ENCODE data around the gene DHRS4L2. TPM values are rescaled to one million over a fixed set of nuclear protein-coding genes. Genes with fewer than 3 reads are reported as not detected.
"Not testable (repeated sequence)": the region's sequence is repeated elsewhere in the genome, so short reads cannot be mapped to it uniquely, and the experiment has no call there.

Gene DHRS4L2
- total RNA-seq, 1 donor from 2014 or later: 30.3 TPM

GRCh38 chr14:23973178-23973577, 15.6 kb upstream of the DHRS4L2 start:
- peak; percentile 60 for DNase-seq (ENCODE audit: low spot score)

- not testable (repeated sequence) for DNase-seq (ENCODE audit: low spot score)
Measured at GRCh38 chr14:23974041-23974440, 14.7 kb upstream of the DHRS4L2 start.

GRCh38 chr14:23977208-23977607, 11.5 kb upstream of the DHRS4L2 start:
- DNase-seq (ENCODE audit: low spot score): not testable (repeated sequence)

GRCh38 chr14:23981951-23982813, 6.5 kb upstream of the DHRS4L2 start:
- DNase-seq (ENCODE audit: low spot score): not testable (repeated sequence)

- DNase-seq (ENCODE audit: low spot score): no peak
Measured at GRCh38 chr14:23984891-23985602, 3.7 kb upstream of the DHRS4L2 start.

GRCh38 chr14:23988223-23988606, 514 bp upstream of the DHRS4L2 start:
- not testable (repeated sequence) for DNase-seq (ENCODE audit: low spot score)

- peak; percentile 70 for DNase-seq (ENCODE audit: low spot score)
Measured at GRCh38 chr14:23989734-23990445, 1.2 kb downstream of the DHRS4L2 start.

- DNase-seq (ENCODE audit: low spot score): not testable (repeated sequence)
Measured at GRCh38 chr14:23990961-23991360, 2.2 kb downstream of the DHRS4L2 start.

GRCh38 chr14:23993042-23993441, 4.3 kb downstream of the DHRS4L2 start:
- DNase-seq (ENCODE audit: low spot score): not testable (repeated sequence)

GRCh38 chr14:23996009-23996408, 7.3 kb downstream of the DHRS4L2 start:
- DNase-seq (ENCODE audit: low spot score): not testable (repeated sequence)

- DNase-seq (ENCODE audit: low spot score): not testable (repeated sequence)
Measured at GRCh38 chr14:23996825-23997224, 8.1 kb downstream of the DHRS4L2 start.

GRCh38 chr14:23999640-24000039, 10.9 kb downstream of the DHRS4L2 start:
- DNase-seq (ENCODE audit: low spot score): not testable (repeated sequence)

- DNase-seq (ENCODE audit: low spot score): not testable (repeated sequence)
Measured at GRCh38 chr14:24001078-24001477, 12.3 kb downstream of the DHRS4L2 start.

GRCh38 chr14:24001679-24002078, 12.9 kb downstream of the DHRS4L2 start:
- DNase-seq (ENCODE audit: low spot score): not testable (repeated sequence)

- DNase-seq (ENCODE audit: low spot score): not testable (repeated sequence)
Measured at GRCh38 chr14:24006471-24006816, 17.7 kb downstream of the DHRS4L2 start.

- peak; percentile 59 for DNase-seq (ENCODE audit: low spot score)
Measured at GRCh38 chr14:24006817-24007652, 18.3 kb downstream of the DHRS4L2 start.

- DNase-seq (ENCODE audit: low spot score): no peak
Measured at GRCh38 chr14:24011051-24011450, 22.3 kb downstream of the DHRS4L2 start.

- DNase-seq (ENCODE audit: low spot score): not testable (repeated sequence)
Measured at GRCh38 chr14:24012726-24013273, 24.1 kb downstream of the DHRS4L2 start.

- DNase-seq (ENCODE audit: low spot score): peak; percentile 62
Measured at GRCh38 chr14:24013654-24014514, 25.2 kb downstream of the DHRS4L2 start.

GRCh38 chr14:24015745-24016144, 27.0 kb downstream of the DHRS4L2 start:
- DNase-seq (ENCODE audit: low spot score): not testable (repeated sequence)

Measured in ureter (tissue), 1 donor.